HL-60 (cell line): ENCODE results near the gene CCNY.

Source experiments
- DNase-seq, 2 experiments: peaks; one replicate each; pipeline ENCODE4 v3.0.0-alpha.2; 2010 to 2020; ENCODE audit warnings: low read depth in 1 of 2, low spot score in 1 of 2
- H3K27ac ChIP-seq: fragments of 250-450 bp; sonication (Bioruptor Pico); replicated peaks from 2 replicates; pipeline ENCODE4 v1.5.1; 2020; ENCODE audit warnings: mild to moderate bottlenecking, moderate library complexity
- H3K27me3 ChIP-seq: fragments of 250-450 bp; sonication (Bioruptor Pico); 2 replicates; pipeline ENCODE4 v1.5.1; 2021; ENCODE audit warnings: mild to moderate bottlenecking, moderate library complexity; ENCODE audit not compliant: insufficient read depth, poor library complexity, severe bottlenecking
- H3K4me3 ChIP-seq: replicated peaks from 2 replicates; pipeline ENCODE4 v1.5.1; 2011; ENCODE audit warnings: mild to moderate bottlenecking, control low read depth, low read length; ENCODE audit not compliant: insufficient read depth
- CTCF ChIP-seq: IDR thresholded peaks from one replicate; pipeline ENCODE4 v1.5.1; 2011; ENCODE audit warnings: low read length, control low read depth, inconsistent platforms; ENCODE audit not compliant: insufficient read depth
- GABPA ChIP-seq: IDR thresholded peaks from 2 replicates; pipeline ENCODE4 v1.6.1; 2012; ENCODE audit warnings: low read depth
- POLR2AphosphoS5 ChIP-seq: IDR thresholded peaks from 2 replicates; pipeline ENCODE4 v1.6.1; 2012; ENCODE audit warnings: low read depth
- SPI1 ChIP-seq: IDR thresholded peaks from 2 replicates; pipeline ENCODE4 v1.6.1; 2012; ENCODE audit warnings: low read depth, mild to moderate bottlenecking, borderline replicate concordance
- TF ChIP-seq, protein P1 (sequence below): IDR thresholded peaks from 2 replicates; pipeline ENCODE4 v1.6.1; 2012; ENCODE audit warnings: low read depth; ENCODE audit not compliant: insufficient replicate concordance

Gene CCNY

DNA sequence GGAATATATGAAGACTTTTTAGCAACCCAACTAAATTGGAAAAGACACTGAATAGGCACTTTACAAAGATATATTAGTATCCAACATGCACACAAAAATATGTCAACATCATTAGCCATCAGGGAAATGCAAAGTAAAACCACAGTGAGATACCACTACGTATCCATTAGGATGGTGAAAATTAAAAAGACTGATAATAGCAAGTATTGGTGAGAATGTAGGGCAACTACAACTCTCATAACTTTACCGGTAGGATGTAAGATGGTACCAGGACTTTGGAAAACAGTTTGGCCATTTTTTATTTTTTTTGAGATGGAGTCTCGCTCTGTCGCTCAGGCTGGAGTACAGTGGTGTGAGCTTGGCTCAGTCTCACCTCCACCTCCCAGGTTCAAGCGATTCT, 13.7 kb upstream of the CCNY start:
- no peak for DNase-seq
- H3K27me3 ChIP-seq, result no peaks in the 10 kb centered on the region
- H3K4me3 ChIP-seq, result no peak overlapping the region
- H3K27ac ChIP-seq, result no peak overlapping the region
- TF ChIP-seq POLR2AphosphoS5 (no peak), CTCF (no peak), SPI1 (no peak)

GRCh38 chr10:35324196-35324595, 12.1 kb upstream of the CCNY start:
- H3K27ac ChIP-seq, result no peak overlapping the region
- no peaks in the 10 kb centered on the region for H3K27me3 ChIP-seq
- H3K4me3 ChIP-seq, result no peak overlapping the region
- no peak for DNase-seq
- TF ChIP-seq, protein P1, sequence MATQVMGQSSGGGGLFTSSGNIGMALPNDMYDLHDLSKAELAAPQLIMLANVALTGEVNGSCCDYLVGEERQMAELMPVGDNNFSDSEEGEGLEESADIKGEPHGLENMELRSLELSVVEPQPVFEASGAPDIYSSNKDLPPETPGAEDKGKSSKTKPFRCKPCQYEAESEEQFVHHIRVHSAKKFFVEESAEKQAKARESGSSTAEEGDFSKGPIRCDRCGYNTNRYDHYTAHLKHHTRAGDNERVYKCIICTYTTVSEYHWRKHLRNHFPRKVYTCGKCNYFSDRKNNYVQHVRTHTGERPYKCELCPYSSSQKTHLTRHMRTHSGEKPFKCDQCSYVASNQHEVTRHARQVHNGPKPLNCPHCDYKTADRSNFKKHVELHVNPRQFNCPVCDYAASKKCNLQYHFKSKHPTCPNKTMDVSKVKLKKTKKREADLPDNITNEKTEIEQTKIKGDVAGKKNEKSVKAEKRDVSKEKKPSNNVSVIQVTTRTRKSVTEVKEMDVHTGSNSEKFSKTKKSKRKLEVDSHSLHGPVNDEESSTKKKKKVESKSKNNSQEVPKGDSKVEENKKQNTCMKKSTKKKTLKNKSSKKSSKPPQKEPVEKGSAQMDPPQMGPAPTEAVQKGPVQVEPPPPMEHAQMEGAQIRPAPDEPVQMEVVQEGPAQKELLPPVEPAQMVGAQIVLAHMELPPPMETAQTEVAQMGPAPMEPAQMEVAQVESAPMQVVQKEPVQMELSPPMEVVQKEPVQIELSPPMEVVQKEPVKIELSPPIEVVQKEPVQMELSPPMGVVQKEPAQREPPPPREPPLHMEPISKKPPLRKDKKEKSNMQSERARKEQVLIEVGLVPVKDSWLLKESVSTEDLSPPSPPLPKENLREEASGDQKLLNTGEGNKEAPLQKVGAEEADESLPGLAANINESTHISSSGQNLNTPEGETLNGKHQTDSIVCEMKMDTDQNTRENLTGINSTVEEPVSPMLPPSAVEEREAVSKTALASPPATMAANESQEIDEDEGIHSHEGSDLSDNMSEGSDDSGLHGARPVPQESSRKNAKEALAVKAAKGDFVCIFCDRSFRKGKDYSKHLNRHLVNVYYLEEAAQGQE, result no peak
- TF ChIP-seq CTCF (no peak), POLR2AphosphoS5 (no peak), SPI1 (no peak)

DNA sequence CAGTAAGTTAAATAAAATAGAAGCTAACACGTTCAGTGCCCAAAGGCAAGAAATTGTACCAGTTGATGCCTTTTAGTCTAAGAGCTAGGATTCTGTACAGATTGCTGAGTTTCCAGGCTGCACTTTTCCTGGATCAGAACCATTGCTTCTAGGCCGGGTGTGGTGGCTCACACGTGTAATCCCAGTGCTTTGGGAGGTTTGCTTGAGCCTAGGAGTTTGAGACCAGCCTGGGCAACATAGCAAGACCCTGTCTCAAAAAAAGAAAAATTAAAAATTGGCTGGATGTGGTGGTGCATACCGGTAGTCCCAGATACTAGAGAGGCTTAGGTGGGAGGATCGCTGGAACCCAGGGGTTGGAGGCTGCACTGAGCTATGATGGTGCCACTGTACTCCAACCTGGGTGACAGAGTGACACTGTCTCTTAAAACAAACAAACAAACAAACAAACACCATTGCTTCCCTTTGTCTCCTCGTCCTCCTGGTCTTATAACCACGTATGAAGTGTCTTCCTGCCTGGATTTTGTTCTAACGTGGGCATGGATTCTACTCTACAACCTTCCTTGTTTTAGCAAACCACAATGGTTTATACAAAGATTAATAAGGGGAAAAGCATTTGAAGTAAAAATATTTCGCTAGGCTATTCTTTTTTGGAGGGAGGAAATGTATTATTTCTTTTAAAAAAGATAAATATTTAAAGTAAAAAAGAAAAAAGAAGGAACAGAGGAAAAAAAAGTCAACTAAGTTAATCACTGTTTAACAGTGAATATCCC, 9.7 kb upstream of the CCNY start:
- TF ChIP-seq GABPA (no peak), POLR2AphosphoS5 (no peak), CTCF (no peak), SPI1 (no peak)
- TF ChIP-seq, protein P1, result no peak
- Histone ChIP-seq H3K4me3 (no peak overlapping the region), H3K27ac (no peak overlapping the region), H3K27me3 (no peaks in the 10 kb centered on the region)
- no peak for DNase-seq
